ENCODE results near the gene RMP24.

The RMP24 gene

DNA sequence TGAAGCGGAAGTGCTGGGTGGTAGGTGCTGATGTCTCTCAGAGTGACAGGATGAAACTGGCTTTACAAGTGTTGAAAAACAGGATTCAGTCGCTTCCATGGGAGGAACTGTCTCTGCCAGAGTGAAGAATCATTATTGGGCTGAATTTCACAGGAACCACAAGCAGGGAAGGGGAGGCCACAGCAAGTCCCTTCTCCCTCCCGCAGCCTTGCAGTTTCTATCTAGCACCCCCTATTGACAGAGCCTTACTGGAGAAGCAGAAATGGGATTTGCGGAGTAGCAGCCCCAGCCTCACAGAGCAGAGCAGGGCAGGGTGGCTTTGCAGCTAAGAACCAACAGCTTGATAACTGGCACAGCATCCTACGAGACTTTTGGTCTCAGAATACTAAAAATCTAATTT, 33.3 kb upstream of the RMP24 start:
- Mint-ChIP-seq H3K27ac (ENCODE audit: unreplicated experiment) (no peak overlapping the region), H3K27me3 (ENCODE audit: low read depth) (peaks cover 7% of the 10 kb centered on the region), H3K36me3 (ENCODE audit: low read depth) (no peaks in the 10 kb centered on the region), H3K4me3 (ENCODE audit: unreplicated experiment) (no peak overlapping the region), H3K4me1 (ENCODE audit: low read depth) (no peaks in the 10 kb centered on the region), H3K9me3 (ENCODE audit: low read depth) (no peaks in the 10 kb centered on the region)
- no peak for DNase-seq (ENCODE audit: low spot score)
- TF ChIP-seq, protein P1, sequence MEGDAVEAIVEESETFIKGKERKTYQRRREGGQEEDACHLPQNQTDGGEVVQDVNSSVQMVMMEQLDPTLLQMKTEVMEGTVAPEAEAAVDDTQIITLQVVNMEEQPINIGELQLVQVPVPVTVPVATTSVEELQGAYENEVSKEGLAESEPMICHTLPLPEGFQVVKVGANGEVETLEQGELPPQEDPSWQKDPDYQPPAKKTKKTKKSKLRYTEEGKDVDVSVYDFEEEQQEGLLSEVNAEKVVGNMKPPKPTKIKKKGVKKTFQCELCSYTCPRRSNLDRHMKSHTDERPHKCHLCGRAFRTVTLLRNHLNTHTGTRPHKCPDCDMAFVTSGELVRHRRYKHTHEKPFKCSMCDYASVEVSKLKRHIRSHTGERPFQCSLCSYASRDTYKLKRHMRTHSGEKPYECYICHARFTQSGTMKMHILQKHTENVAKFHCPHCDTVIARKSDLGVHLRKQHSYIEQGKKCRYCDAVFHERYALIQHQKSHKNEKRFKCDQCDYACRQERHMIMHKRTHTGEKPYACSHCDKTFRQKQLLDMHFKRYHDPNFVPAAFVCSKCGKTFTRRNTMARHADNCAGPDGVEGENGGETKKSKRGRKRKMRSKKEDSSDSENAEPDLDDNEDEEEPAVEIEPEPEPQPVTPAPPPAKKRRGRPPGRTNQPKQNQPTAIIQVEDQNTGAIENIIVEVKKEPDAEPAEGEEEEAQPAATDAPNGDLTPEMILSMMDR (IDR thresholded peaks at IDR 0.05): peak; percentile 18

DNA sequence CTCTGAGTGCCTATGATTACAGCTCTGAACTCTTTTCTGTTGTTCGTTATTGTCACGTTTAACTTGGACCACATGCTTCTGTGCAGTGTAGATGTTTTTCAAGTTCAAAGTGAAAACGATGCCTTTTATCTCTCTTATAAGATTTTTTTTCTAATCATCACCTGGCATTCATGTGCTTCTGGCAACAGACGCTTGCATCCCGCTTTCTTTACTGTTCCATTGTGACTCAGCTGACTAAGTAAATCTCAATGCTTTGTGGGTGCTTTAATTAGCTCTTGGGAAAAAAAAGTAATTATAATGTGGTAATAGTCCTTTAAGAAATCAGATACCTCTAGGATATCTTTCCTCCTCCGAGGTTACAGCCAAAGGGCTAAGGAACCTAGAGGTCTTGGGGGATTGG, 31.2 kb upstream of the RMP24 start:
- Mint-ChIP-seq H3K4me1 (ENCODE audit: low read depth) (no peaks in the 10 kb centered on the region), H3K27me3 (ENCODE audit: low read depth) (no peaks in the 10 kb centered on the region), H3K36me3 (ENCODE audit: low read depth) (no peaks in the 10 kb centered on the region), H3K9me3 (ENCODE audit: low read depth) (no peaks in the 10 kb centered on the region), H3K4me3 (ENCODE audit: unreplicated experiment) (no peak overlapping the region), H3K27ac (ENCODE audit: unreplicated experiment) (no peak overlapping the region)
- TF ChIP-seq, protein P1 (IDR thresholded peaks at IDR 0.05): no peak
- DNase-seq (ENCODE audit: low spot score): no peak

GRCh38 chr18:35942133-35942532, 30.3 kb upstream of the RMP24 start:
- Mint-ChIP-seq H3K4me3 (ENCODE audit: unreplicated experiment) (no peak overlapping the region), H3K36me3 (ENCODE audit: low read depth) (no peaks in the 10 kb centered on the region), H3K27me3 (ENCODE audit: low read depth) (no peaks in the 10 kb centered on the region), H3K27ac (ENCODE audit: unreplicated experiment) (no peak overlapping the region), H3K4me1 (ENCODE audit: low read depth) (no peaks in the 10 kb centered on the region), H3K9me3 (ENCODE audit: low read depth) (no peaks in the 10 kb centered on the region)
- TF ChIP-seq, protein P1 (IDR thresholded peaks at IDR 0.05): no peak
- no peak for DNase-seq (ENCODE audit: low spot score)

DNA sequence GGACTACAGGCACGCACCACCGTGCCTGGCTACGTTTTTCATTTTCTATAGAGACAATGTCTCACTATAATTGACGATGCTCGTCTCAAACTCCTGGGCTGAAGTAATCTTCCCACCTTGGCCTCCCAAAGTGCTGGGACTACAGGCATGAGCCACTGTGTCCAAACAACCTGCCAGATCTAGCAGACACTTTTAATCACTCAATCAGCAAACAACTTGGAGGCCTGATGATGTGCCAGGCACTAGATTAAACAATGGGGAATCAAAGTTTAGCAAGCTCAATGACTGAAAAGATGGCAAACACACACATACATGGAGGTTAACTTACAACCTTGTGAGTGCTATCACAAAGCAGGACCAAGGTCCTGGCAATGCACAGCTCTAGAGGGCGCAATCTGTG, 29.8 kb upstream of the RMP24 start:
- Mint-ChIP-seq H3K9me3 (ENCODE audit: low read depth) (no peaks in the 10 kb centered on the region), H3K4me3 (ENCODE audit: unreplicated experiment) (no peak overlapping the region), H3K27ac (ENCODE audit: unreplicated experiment) (no peak overlapping the region), H3K27me3 (ENCODE audit: low read depth) (no peaks in the 10 kb centered on the region), H3K36me3 (ENCODE audit: low read depth) (no peaks in the 10 kb centered on the region), H3K4me1 (ENCODE audit: low read depth) (no peaks in the 10 kb centered on the region)
- DNase-seq (ENCODE audit: low spot score): no peak
- TF ChIP-seq, protein P1 (IDR thresholded peaks at IDR 0.05): no peak

GRCh38 chr18:35948080-35948479, 24.4 kb upstream of the RMP24 start:
- Mint-ChIP-seq H3K4me1 (ENCODE audit: low read depth) (peaks cover 6% of the 10 kb centered on the region), H3K4me3 (ENCODE audit: unreplicated experiment) (no peak overlapping the region), H3K27ac (ENCODE audit: unreplicated experiment) (no peak overlapping the region), H3K27me3 (ENCODE audit: low read depth) (peaks cover 7% of the 10 kb centered on the region), H3K36me3 (ENCODE audit: low read depth) (peaks cover 1% of the 10 kb centered on the region), H3K9me3 (ENCODE audit: low read depth) (peaks cover 5% of the 10 kb centered on the region)
- no peak for DNase-seq (ENCODE audit: low spot score)
- TF ChIP-seq, protein P1 (IDR thresholded peaks at IDR 0.05): no peak

Data from chondrocyte (in vitro differentiated cells).